HG03064 (cell line): Measurements from ENCODE around the gene SPTSSB.

Experiments
- ATAC-seq: cut with Tn5 transposase; IDR thresholded peaks from one replicate; pipeline ENCODE4 v1.9.1; 2021; ENCODE audit warnings: low read depth; ENCODE audit not compliant: unreplicated experiment

Gene SPTSSB

DNA sequence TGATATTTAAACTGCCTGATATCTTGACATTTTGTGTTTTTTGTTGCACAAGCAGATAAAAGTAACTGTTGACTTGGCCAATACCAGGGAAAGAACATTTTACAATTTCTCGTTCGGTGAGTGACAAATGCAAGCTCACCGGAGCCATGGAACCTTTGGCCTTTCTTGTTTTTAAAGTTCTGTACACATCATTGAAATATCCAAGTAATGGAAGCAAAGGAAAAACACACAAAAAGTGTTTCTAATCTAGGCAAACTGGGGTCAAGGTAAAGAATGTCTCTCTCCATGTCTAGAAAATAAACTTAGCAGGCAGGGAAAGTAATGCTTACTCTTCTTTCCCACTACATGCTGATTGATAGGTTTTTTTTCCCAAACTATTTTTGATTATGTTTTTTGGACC is 27.8 kb downstream of the SPTSSB start:
- ATAC-seq, result no peak

- ATAC-seq, result no peak
Observed at GRCh38 chr3:161342629-161343028, 28.7 kb downstream of the SPTSSB start.

DNA sequence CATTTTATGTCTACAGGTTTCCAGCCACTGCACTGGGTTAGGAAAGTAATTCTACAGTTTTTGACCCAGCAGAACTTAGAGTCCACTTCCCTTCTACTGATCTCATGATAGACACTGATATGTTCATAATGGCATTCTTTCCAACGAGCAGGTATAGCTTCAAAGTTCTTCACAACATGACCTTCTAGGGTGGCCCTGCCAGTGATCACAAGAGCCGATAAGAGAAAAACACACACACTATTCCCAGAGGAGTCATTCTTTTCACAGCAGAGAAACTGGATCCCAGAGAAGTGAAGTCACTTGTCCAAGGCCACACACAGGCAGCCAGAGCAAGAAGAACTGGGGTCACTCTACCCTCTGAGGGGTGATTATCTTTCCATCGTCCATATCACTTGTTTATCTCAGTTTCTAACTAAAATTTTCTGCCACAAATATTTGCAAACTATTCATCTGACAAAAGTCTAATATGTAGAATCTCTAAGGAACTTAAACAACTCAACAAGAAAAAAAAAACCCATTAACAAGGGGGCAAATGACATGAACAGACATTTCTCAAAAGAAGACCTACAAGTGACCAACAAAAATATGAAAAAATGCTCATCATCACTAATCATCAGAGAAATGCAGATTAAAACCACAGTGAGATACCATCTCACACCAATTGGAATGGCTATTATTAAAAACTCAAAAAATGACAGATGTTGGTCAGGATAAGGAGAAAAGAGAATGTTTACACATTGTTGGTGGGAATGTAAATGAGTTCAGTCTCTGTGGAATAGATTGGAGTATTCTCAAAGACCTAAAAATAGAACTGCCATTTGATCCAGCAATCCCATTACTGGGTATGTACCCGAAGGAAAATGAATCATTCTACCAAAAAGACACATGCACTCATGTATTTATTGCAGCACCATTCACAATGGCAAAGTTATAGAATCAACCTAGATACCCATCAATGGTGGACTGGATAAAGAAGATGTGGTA is 31.5 kb downstream of the SPTSSB start:
- no peak for ATAC-seq

GRCh38 chr3:161337311-161337710 is 34.0 kb downstream of the SPTSSB start:
- ATAC-seq, result no peak

GRCh38 chr3:161336661-161337060 is 34.7 kb downstream of the SPTSSB start:
- no peak for ATAC-seq

DNA sequence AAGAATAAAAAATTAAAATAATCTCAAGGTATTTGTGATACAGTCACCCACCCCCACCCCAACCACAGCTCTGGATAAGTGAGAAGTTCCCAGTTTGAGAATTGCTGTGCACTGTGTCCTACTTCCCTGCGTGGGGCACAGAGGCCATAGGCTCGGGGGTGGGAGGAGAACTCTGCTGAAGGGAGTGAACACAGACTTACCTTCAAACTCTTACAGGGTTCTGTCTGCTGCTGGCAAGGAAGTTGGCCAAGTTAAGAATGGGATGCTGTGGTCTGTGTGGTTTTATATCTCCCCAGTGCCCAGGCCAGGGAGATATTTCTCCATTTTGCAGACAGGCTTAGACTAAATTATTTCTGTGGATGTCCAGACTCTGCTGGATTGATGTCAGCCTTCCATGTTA is 37.6 kb downstream of the SPTSSB start:
- ATAC-seq, result no peak

- ATAC-seq, result no peak
Observed at GRCh38 chr3:161332792-161333191, 38.5 kb downstream of the SPTSSB start.

DNA sequence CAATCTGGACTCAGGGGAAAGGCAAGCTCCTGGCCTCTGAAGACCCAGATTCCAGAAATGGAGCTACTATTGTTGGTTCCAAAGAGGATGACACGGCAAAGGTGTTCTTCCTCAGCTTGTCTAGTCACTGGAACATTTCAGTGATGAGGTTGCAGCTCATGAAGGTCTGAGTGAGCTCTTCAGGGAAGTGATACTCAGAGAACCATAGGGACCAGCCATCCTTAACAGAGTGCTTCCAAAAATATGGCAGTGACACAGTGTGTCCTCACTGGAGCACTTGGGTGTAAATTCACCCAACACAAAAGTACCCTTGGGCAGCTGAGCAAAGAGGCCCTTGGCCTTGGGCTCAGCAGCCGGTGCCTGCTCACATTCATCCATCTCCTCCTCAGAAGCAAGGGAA is 46.3 kb downstream of the SPTSSB start:
- ATAC-seq, result no peak

DNA sequence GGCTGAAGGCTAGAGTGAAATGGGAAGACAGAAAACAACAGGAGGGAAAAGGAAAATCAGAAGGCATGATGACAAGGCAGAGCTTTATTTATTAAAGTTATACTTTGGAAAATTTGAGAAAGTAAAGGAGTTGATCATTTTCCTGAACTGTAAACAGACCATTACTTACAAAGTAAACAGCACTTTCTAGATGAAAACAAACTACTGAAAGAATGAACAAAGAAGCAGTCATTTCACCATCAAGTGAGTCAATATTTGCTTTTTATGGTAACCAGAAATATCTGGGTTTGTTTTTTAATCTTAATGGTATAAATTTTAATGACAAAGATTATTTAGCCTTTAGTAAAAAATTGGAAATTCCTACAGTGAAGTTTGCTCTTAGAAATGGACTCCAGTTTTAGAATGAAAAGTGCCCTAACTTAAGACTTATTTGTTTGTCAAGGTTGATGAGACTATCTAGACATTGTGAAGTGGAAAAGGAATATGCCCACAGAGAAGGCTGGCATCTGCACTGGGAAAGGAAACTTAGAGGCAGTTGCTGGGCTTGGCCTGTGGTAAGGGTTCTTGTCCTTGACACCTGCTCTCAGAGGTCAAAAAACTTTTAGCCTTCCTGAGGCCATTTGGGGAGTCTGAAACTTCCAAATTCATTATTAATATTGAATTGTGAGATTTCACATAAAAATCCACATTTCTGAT is 47.2 kb downstream of the SPTSSB start:
- ATAC-seq, result no peak

GRCh38 chr3:161322781-161323568 is 48.3 kb downstream of the SPTSSB start:
- ATAC-seq, result no peak

- no peak for ATAC-seq
Observed at GRCh38 chr3:161320837-161321236, 50.5 kb downstream of the SPTSSB start.

DNA sequence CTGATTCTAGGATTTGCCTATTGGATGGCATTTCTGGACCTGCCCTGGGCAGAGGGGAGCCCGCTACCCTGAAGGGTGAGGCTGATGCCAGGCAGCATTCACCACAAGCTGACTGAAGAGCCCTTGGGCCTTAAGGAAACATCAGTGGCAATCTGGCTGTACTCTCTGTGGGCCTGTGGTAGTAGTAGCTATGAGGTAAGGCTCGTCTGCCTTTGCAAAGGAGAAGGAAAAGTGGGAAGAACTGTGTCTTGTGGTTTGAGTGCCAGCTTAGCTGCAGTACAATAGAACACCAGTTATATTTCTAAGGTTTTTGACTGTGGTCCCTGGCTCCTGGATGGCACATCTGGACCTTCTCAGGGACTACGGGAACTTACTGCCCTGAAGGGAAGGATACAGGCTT is 51.5 kb downstream of the SPTSSB start:
- ATAC-seq, result no peak

- ATAC-seq, result no peak
Observed at GRCh38 chr3:161317077-161317476, 54.2 kb downstream of the SPTSSB start.

DNA sequence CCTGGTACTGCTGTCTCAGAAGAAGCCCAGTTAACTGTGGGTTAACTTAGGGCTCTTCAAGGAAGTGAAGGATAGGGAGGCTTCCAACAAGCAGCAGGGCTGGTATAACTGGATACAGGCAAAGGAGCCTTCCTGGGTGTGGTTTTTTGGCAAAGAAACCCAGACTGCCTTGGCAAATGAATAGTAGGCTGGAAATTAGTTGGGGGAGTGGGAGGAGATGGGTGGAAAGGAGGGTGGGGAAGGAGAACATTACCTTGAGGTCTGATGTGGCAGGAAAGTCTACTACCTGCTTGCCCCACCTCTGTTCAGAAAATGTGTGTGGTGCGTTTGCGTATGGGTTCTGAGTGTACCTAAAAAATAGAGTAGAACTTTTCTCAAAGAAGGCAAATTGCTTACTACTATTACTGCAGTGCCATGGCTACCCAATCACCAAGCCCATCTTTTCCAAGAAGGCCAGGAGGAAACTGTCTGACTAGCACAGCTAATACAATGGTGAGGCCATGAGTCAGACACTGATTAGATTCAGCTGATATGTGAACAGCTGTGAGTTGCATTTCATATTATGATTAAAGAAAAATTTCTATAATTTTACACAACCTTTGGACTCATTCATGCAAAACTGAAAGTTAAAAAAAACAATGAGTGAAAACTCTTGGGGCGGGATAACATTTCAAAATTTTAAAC is 55.2 kb downstream of the SPTSSB start:
- ATAC-seq, result no peak

GRCh38 chr3:161314836-161315395 is 56.4 kb downstream of the SPTSSB start:
- peak; percentile 48 for ATAC-seq

- peak; percentile 74 for ATAC-seq
Observed at GRCh38 chr3:161310649-161311423, 60.5 kb downstream of the SPTSSB start.

DNA sequence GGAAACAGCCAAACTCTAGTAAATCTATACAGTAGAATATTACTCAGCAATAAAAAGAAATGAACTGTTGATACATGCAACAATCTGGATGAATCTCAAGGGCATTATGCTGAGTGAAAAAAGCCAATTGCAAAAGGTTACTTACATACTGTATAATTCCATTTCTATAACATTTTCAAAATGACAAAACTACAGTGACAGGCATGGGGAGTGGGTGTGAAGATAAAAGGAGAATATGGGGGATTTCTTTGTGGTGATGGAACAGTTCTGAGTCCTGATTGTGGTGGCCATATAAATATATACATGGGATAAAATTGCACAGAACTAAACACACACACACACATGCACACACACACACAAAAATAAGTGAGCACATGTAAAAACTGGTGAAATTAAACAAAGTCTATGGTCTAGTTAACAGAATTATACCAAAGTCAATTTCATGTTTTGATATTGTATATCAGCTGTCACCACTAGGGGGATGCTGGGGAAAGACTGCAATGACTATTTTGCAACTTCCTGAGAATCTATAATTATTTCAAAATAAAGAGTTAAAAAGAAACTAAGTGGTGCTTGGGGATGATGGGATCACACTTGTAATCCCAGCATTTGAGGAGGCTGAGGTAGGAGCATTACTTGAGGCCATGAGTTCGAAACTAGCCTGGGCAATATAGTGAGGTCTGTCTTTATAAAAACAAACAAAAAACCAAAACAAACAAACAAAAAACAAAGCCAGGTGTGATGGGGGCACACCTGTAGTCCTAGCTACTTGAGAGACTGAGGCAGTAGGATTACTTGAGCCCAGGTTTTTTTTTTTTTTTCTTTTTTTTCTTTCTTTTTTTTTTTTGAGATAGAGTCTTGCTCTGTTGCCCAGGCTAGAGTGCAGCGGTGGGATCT is 66.0 kb downstream of the SPTSSB start:
- ATAC-seq, result no peak

GRCh38 chr3:161296814-161297213 is 74.5 kb downstream of the SPTSSB start:
- no peak for ATAC-seq
